Stimulated activated CD8-positive, alpha-beta memory T cell treated with anti-CD3 and anti-CD28 coated beads, Interleukin-4, amount 100 ng/mL, for 4 hours (primary cell): ENCODE data around the gene GADL1.
A peak's percentile ranks its signal among the peaks of the same experiment; 100 is the strongest.

ENCODE experiments used
- DNase-seq, 2 donors: peaks; one replicate each; pipeline ENCODE4 v3.0.0-alpha.2; 2020; ENCODE audit warnings: low read depth in 2 of 2, low spot score in 1 of 2

Gene GADL1

DNA sequence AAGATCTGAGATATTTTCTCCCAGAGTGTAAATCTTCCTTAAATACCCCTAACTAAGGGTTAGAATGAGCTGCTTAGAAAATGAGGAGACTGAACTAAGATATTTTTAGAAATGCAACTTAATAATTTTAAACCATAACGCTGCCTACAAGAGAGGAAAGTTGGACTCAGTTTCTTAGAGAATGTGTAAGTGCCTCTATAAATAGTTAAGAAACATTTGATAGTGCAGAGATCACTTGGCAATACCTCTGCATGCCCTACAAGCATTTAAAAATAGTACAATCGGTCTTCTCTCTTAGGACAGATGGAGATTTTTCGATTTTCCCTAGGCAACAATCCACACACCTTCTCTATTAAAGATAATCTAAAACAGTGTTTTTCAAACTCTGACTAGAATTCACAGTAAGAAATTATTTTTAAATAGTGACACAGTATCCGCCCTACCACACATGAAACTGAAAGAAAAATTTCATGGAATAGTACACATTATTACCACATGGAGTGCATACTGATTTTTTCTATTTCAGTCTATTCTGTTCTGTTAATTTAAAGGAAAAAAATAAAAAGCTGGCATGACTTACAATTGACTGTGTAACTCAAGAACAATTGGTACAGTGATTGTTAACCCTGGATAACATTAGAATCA is 83.2 kb downstream of the GADL1 start:
- no peak for DNase-seq

DNA sequence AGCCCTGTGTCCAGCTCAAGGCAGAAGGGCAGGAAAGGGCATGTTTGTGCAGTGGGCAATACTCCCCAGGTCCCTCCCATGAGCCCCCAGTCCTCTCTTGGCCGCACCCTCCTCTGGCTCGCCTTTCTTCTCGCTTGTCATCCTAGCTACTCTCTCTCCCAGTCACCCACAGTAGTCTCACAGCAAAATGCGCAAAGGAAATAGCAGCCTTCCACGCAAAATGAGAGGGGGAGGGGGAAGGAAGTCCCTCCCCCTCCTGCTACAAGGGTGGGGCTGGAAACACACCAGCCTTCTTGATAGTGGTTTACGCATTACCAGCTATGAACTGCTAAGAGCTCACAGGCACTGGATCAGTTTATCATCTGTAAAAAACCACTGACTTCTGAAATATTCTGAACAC is 83.8 kb downstream of the GADL1 start:
- no peak for DNase-seq

DNA sequence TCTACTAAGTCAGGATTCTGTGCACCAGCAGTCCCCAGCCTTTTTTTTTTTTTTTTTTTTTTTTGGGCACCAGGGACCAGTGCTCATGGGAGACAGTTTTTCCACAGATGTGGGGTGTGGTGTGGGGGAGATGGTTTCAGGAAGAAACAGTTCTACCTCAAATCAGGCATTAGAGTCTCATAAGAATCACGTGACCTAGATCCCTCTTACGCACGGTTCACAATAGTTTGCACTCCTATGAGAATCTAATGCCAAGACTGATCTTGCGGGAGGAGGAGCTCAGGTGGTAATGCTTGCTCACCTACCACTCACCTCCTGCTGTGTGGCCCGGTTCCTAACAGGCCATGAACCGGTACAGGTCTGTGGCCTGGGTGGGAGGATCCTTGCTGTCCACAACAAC is 88.8 kb downstream of the GADL1 start:
- no peak for DNase-seq

DNA sequence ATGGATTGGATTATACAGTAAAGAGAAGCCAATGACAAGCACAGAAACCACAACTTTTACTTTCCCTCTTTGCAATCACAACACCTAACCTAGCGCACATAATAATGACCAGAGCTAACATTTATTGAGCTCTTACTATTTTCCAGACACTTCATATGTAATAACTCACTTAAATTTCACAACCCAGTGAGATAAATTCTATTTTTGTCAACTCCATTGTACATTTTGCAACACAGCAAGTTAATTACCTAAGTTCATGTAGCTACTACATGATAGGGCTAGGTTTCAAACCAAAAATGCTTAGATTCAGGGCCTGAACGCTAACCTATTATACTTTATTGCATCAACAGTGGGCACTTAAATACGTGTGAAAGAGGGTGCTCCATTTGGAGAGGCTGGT is 89.5 kb downstream of the GADL1 start:
- DNase-seq = no peak

DNA sequence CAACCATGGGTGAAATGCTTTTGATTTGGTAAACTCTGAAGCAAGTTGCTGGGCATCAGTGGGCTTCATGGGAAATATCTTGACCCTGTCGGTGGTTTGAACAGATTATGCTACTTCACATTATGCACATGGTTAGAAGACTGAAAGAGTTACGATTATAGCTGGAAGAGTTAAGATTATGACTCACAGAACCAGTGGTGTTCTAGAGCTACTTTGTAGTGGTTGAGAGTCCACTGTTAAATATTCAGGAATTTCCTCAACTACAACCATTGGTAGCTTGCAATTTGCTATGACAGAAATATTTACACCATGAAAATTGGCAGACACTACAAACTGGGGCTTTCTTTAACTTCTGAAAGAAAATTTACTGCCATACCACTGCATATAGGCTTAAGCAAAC is 99.3 kb downstream of the GADL1 start:
- no peak for DNase-seq

DNA sequence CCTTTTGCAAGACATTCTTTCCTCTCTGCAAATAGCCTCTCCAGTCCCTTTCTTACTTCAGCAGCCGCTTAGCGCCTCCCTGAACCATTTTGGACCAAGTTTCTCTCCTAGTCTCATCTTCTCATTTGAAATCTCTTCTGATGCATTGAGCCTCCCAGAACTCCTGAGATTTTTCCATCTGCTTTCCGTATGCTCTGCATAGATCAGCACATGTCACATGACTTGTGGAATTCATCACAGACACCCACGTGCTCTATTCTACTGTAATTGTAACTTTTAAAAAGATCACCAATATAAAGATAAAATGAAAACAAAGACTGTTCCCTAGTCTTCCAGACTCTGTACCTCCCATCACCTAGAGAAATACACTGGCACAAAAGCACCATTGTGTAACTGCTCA is 100.7 kb downstream of the GADL1 start:
- no peak for DNase-seq

DNA sequence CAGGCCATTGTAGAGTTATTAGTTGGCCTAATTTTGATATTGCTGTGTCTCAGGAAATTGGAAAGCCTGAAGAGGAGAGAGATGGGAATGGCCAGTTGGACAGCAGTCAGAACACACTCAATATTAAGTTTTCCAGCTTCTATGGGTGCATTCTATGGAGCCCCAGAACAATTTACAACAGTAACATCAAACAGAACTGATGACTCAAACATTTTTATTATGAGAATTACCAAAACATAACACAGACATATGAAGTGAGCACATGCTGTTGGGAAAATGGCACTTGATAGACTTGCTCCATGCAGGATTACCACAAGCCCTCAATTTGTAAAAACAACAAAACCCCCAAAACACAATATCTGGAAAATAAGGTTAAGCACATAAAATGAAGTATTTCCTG is 104.3 kb downstream of the GADL1 start:
- no peak for DNase-seq

DNA sequence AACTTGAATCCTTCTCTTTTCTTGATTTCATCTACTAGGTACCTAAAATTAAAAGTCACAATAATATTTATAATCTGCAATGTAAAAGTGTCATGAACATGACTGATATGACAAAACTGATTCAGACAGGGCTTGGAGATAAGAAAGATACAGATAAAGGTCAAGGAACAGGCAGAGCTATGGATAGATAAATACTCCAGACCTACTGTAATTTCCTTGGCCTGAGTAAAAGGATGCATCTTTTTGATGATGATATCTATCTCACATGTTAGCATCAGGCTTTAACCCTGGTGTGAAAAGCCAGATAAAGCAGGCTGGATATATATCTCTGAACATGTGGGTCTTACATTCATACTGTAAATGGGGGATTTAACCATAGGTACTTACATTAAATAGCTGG is 108.1 kb downstream of the GADL1 start:
- no peak for DNase-seq

DNA sequence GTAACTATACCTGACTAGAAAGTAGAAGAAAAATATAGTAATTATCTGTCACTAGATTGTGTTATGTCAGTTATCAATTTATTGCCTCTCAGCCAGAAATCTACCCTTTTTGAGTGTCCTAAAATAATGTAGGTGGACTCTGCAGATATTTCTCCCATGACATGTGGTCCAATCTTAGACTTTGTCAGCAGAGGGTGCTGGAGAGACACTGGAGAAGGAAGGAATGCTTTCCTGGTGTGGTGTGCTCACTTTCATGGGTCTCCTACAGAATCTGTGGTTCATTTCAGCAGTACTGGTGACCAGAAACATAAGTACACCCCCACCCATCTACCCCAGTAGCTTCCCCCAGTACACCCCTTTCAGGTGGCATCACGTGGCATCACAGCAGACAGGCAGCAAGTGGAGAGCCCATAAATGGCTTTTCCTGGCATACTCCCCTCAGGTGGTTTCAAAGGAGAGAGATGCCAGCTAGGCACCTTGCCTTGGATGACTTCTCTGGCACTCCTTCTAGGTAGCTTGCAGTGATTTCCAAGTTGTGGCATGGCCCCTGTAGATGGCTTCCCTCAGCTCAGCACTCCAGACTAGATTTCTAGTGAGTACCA is 114.7 kb downstream of the GADL1 start:
- DNase-seq = no peak

DNA sequence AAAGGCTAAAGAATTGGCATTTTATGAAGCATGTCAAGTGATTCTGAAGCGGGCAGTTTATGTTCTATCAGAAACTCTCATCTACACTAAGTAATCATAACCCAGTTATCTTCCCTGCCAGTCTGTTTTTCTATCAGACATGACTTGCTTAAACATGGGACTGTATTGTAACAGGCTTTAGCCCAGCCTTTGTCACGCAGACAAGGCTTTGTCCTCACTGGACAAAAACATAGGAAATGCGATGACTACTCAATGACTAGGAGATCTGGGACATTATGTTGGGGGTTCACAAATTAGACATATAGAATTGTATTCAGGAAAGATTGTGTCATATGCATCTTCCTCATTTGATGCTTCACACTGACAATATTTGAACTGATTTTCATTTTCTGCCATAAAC is 115.5 kb downstream of the GADL1 start:
- DNase-seq = no peak

DNA sequence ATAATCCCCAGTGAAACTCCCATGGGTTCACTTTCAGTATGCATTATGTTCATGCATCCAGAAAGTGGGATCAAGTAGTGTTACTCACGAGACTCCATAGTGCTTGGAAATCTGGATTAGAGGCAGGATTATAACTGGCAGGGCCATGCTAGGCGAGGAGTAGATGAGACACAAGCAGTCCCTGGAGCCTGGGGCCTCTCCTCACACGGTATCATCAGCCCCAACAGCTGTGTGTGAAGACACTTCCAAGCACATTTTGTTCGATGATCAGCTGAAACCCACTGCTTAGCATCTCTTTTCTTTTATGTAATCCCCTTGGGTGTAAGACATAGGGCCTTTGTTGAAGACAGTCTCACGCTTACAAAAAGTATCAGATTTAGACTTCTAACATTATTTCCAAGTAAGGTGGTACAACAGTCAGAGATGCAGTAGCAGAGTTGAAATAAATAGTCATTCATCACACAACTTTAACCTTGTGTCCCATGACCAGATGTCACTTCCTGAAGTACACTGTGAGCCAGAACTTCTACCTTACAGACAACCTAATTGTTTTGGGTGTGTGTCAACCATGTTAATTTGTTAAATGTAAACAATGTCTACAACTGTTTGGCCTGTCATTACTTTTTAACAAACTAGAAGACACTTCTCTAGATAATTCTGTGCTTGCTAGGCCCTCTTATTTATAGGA is 116.9 kb downstream of the GADL1 start:
- DNase-seq = no peak

DNA sequence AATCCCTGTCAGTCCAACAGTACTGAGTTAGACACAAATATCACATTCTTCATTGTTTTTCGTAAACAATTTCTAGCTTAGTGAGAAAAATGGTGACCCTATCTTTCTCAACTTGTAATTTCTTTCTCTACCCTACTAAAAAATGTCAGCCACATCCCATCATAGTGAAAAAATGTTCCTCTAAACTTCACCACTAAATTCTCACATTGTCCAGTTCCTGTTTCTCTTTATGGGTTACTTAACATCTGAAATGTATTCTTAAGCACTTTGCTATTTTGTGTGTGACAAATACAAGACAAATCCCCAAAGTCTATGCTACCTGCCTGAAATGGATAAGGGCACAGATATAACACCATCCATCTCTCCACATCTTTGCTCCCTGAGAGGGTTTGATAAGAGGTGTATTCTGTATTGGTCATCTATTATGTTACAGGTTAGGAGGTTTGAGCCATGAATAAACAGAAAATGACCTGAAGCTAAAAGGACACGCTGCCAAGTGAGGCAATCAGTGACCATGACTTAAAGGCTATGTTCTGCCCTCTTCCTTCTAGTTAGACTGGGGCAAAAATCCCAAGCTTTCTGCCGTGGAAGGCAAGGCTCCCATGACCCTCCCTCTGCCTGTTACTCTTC is 118.2 kb downstream of the GADL1 start:
- DNase-seq = no peak

DNA sequence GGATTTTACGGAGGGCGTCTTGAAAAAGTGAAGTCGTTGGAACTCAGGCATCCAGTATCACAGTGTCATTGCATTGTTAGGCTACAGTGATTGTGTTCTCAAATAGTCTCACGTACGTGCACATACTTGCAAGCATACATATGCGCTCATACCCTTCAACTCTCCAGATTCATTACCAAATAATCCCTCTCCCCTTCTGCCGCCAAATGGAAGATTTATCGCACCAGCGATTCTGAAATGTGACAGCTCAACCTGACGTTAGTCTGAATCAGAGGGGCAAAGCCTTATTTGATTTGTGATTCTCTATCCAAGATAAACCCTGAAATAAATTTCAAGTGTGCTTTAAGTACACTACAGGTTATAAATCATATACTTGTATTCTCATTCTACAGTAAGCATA is 119.4 kb downstream of the GADL1 start:
- DNase-seq = no peak

DNA sequence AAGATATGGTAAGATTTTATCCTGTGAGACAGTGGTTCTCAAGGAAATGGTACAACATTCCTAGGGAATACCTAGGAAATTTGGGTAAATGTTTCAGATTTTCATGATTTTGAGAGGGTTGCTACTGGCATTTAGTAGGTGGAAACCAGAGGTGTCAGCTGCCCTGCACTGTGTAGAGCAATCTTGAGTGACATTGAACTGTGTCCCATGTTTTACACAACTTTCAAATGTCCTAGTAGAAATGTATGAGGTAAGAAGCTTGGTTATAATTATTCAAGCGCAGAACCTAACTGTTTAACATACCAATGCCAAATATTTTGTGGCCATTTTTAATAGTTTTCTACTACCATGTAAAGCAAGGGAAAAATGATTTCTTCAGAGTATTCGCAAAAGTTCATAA is 120.4 kb downstream of the GADL1 start:
- DNase-seq = no peak

DNA sequence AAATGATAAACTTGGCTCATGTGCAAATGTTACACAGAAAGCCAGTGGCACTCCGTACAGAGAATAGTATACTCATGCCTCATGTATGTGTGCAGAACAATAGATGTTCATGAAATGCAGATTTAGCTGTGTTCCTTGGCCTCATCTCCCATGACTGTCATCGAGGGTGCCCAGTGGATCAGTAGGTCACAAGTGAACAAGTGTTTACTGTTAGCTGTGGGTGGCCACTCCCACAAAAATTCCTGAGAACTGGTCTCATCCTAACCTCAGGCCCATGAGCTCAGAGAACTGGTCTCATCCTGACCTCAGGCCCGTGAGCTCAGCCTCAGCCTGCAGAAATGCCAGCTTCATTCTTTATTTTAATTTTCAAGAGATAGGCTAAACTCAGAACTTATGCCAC is 124.1 kb downstream of the GADL1 start:
- no peak for DNase-seq

DNA sequence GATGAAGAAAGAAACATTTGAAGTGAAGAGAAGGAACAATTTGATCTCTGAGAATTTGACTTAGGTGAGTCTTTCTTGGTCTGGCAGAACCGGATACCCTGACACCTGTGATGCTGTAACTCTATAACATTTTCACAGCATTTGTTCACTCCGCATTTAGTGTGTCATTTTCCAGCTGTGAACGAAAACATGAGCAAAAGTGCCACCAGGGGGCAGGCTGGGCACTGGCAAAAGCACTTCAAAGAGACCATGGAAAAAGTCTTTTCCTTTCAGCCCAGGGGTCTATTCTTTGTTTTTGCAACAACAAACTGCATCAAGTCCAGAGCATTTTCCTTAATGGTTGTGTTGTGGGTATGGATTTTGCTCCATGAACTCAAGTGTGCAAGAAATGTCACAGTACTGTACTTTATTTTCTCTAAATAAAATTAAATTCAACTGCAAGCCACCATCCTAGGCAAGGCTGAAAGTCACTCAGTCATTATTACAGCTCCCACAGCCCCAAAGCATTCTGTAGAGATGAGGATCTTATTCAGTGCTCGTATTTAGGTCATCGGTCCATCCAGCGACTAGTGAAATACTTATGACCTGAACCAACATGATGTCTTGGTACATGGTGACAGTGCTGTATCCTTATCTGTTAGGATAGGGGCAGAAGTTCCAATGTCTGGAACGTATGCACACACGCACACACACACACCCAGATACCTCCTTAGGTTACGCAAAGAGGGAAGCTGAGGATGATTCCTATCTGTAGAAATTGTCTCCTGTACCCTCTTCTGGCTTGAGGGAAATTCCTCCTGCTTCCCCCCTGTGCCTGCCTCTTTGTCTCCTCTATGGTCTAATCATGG is 125.5 kb downstream of the GADL1 start:
- DNase-seq = peak; percentile 45 to 58

DNA sequence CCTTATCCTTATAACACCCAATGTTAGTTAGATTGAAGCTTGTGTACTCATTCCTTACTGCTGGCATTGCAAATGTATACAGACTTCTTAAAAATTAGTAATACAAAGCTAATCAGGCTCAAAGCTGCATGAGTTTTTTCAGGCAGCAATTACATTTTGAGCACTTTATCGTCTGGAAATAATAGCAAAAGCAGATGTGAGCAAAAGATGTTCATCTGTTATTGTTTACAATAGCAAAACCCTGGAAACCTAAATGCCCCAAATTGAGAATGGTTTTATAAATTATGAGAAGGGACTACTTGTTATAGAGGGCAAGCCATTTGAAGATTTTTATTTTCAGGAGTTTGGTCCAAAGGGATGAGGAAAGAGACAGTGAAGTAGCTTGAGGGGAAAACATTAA is 126.4 kb downstream of the GADL1 start:
- no peak for DNase-seq

DNA sequence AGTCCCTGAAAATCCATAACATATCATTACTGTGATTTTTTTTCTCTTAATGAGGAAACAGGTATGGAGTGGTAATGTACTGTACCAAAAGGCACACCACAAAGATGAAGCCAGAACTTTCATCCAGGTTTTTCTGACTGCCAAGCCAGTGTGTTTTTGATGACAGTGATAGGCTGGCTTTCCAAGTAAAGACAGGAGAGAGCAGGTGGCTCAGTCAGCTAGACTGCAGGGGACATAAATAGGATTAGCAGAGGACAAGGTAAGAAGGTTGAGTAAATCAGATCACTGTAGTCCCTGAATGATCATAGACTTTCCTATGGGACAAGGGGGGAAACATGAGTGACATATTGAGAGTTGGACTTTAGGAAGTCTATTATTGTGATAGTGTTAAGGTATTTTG is 127.9 kb downstream of the GADL1 start:
- no peak for DNase-seq

DNA sequence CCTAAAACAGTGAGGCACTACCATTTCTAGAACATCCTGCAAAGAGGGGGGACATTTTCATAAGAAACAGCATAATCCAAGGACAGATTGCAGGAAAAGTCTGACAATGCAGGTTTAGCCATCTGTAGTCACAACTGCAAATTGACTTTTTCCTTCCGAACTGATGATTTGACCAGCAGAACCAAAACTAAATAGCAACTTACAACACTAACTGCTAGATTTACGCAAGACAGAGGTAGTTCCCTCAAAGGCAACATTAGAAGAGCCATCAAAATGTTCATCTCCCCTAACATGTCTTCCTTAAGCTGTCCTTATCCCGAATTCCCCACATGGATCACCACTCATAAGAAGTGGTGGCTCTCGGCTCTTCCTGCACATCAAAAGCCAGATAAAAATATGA is 129.6 kb downstream of the GADL1 start:
- DNase-seq = no peak

DNA sequence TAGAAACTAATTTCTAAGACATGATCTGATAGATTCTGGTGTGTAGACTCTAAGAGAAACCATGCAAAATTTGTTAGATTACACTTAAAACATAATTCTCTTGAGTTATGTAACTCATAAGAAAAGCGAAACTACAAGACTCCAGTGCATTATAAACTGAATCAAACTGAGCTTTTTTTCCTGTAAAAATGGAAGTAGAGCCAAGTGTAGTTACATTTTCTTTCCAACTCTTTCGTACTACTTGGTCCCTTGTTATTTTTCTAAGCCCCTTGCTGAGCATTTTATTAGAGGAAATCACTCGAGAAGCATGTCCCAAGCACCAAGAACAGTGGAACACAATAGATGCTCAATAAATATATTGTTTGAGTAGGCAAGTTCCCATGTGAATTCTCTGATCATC is 130.2 kb downstream of the GADL1 start:
- DNase-seq = no peak

DNA sequence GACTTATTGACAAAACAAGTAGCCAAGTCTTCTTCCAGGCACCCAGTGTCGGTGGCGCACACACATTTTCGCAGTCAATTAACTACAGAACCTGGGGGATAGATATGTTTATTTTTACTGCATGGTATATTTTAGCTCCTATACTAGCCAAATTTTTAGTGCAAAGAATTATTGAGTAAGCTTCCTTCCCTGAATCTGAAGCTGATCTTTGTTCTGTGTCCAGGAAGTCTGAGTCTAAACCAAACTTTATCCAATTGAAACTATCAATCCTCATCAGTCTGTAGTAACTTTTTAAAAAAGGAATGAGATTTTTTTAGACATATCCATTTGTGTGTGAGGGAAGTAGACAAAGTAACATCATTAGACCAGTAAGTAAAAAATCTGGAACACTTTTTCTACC is 133.1 kb downstream of the GADL1 start:
- DNase-seq = no peak

DNA sequence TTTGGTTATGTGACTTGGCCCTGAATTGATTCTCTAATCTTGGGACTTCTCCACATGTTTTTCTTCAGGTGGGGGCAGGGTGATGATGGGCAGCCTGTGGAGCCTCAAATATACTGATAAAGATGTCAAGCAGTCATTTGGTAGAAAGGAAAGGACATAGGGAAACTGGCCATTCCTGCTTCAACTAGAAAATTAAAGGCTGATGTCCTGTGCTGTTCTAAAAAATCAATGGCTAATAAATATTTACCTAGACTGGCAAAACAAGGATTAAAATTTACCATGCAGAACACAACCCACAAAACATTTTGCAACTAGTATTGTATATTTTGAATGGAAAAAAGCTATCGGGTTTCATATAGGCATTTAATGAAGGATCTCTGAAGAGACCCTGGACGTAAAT is 133.7 kb downstream of the GADL1 start:
- no peak for DNase-seq
